Gastrocnemius medialis (tissue), 4 donors: ENCODE results near the gene ANKRD49.

Experiments
- CTCF ChIP-seq, 5 experiments: fragments of 450-650 bp in 3 of 5; fragments of 200-600 bp in 2 of 5; sonication (generic) in 2 of 5; IDR thresholded peaks in 4 of 5; conservative IDR thresholded peaks in 1 of 5; 1 replicate in 4 of 5; 2 replicates in 1 of 5; pipeline ENCODE4 v1.5.1; 2016 to 2019; ENCODE audit warnings: antibody characterized with exemption in 5 of 5, mild to moderate bottlenecking in 3 of 5, moderate library complexity in 3 of 5
- POLR2A ChIP-seq, 2 donors: fragments of 450-650 bp; IDR thresholded peaks; one replicate each; pipeline ENCODE4 v1.6.1; 2017; ENCODE audit warnings: antibody characterized with exemption in 2 of 2, mild to moderate bottlenecking in 2 of 2, moderate library complexity in 2 of 2

- TF ChIP-seq CTCF (IDR thresholded peaks at IDR 0.05 in 4 of 5, conservative IDR thresholded peaks at IDR 0.05 in 1 of 5) (no peak), POLR2A (IDR thresholded peaks at IDR 0.05) (no peak)
These were observed 20.6 kb upstream of the ANKRD49 start for GRCh38 chr11:94472916-94473799.
